Left cardiac atrium (tissue), 4 donors: Measurements from ENCODE around the gene RIPOR3. TPM values are rescaled to one million over a fixed set of nuclear protein-coding genes. Genes with fewer than 3 reads are reported as not detected.
"Not testable (repeated sequence)": the region's sequence is repeated elsewhere in the genome, so short reads cannot be mapped to it uniquely, and the experiment has no call there.

Experiments
- ATAC-seq, 2 donors: fragments of 200-7000 bp; cut with Tn5 transposase; one replicate each; pipeline ENCODE4 v1.9.1; 2020; ENCODE audit warnings: mild to moderate bottlenecking in 2 of 2, moderate library complexity in 2 of 2
- DNase-seq: peaks from one replicate; pipeline ENCODE4 v3.0.0-alpha.2; 2020
- intact Hi-C, 2 donors: fragments of 100-400 bp; cut with DNase I; formaldehyde crosslinking; loops; one replicate each; pipeline versions ENCODE4 v1.14.1 to v1.15.1; 2022 to 2023
- total RNA-seq, 2 donors: library from RNA; stranded (reverse); fragmentation: NEBNext Ultra II Directional; extraction: Animal tissue kit (Norgen Biotek cat#: 25700); gene quantifications; one replicate each; pipeline ENCODE4 v1.2.1, GENCODE V29; 2021
- donor health status: DM: no; HTN: yes; CAD: no.
- donor health status: DM: no; HTN: yes; CAD: no; lungs with severe emphysema.
- donor health status: DM: yes; HTN: yes; CAD: no.
- donor health status: Dilated cardiomyopathy.

The RIPOR3 gene
- total RNA-seq, 2 donors from 2014 or later = 3.3 to 6.7 TPM

GRCh38 chr20:50725724-50726005, 34.3 kb upstream of the RIPOR3 start:
- no peak for ATAC-seq
- intact Hi-C loops = no loop called here
- DNase-seq = no peak

GRCh38 chr20:50724851-50725723, 33.7 kb upstream of the RIPOR3 start:
- DNase-seq (peak; percentile 85), ATAC-seq (peak; percentile 78 to 96)
- intact Hi-C loops = no loop called here

GRCh38 chr20:50724112-50724725, 32.9 kb upstream of the RIPOR3 start:
- intact Hi-C loops = no loop called here
- DNase-seq = no peak
- no peak for ATAC-seq

GRCh38 chr20:50723672-50724071, 32.3 kb upstream of the RIPOR3 start:
- DNase-seq = no peak
- intact Hi-C loops = no loop called here
- ATAC-seq = no peak

- intact Hi-C loops = no loop called here
- DNase-seq = no peak
These were observed 31.2 kb upstream of the RIPOR3 start for GRCh38 chr20:50722424-50723155.

GRCh38 chr20:50721881-50722281, 30.5 kb upstream of the RIPOR3 start:
- peak; percentile 58 to 81 for ATAC-seq
- peak; percentile 64 for DNase-seq
- intact Hi-C loops = no loop called here

More at GRCh38 chr20:50722424-50723155, 31.2 kb upstream of the RIPOR3 start:
- no peak for ATAC-seq

- ATAC-seq = no peak
- DNase-seq = no peak
- intact Hi-C loops = no loop called here
These were observed 29.2 kb upstream of the RIPOR3 start for GRCh38 chr20:50720582-50720981.

GRCh38 chr20:50720026-50720425, 28.7 kb upstream of the RIPOR3 start:
- intact Hi-C loops = no loop called here
- ATAC-seq = no peak
- no peak for DNase-seq

- DNase-seq (no peak), ATAC-seq (no peak)
- intact Hi-C loops = loop anchor here in 1 of 2 donors (10.0 kb wide), 1 partner anchor 55 kb away; no protein-coding TSS in a partner anchor
These were observed 28.0 kb upstream of the RIPOR3 start for GRCh38 chr20:50719328-50719727.

- intact Hi-C loops = loop anchor here in 1 of 2 donors (10.0 kb wide), 1 partner anchor 53 kb away; no protein-coding TSS in a partner anchor
- no peak for DNase-seq
- ATAC-seq = peak in 1 of 2 donors; percentile 28
These were observed 26.8 kb upstream of the RIPOR3 start for GRCh38 chr20:50717974-50718761.

GRCh38 chr20:50717312-50717711, 26.0 kb upstream of the RIPOR3 start:
- no peak for ATAC-seq
- DNase-seq = no peak
- intact Hi-C loops = loop anchor here in 1 of 2 donors (10.0 kb wide), 1 partner anchor 53 kb away; no protein-coding TSS in a partner anchor

- intact Hi-C loops = loop anchor here in 1 of 2 donors (10.0 kb wide), 1 partner anchor 52 kb away; no protein-coding TSS in a partner anchor
- DNase-seq (no peak), ATAC-seq (no peak)
These were observed 25.2 kb upstream of the RIPOR3 start for GRCh38 chr20:50716518-50716917.

- ATAC-seq (no peak), DNase-seq (no peak)
- intact Hi-C loops = loop anchor here in 1 of 2 donors (10.0 kb wide), 1 partner anchor 51 kb away; no protein-coding TSS in a partner anchor
These were observed 24.4 kb upstream of the RIPOR3 start for GRCh38 chr20:50715694-50716093.

- not testable (repeated sequence) for ATAC-seq, DNase-seq
- intact Hi-C loops = loop anchor here in 1 of 2 donors (10.0 kb wide), 1 partner anchor 50 kb away; no protein-coding TSS in a partner anchor
These were observed 23.1 kb upstream of the RIPOR3 start for GRCh38 chr20:50714426-50714825.

- intact Hi-C loops = loop anchor here in 1 of 2 donors (10.0 kb wide), 1 partner anchor 49 kb away; no protein-coding TSS in a partner anchor
- ATAC-seq (peak; percentile 55 to 63), DNase-seq (no peak)
These were observed 22.3 kb upstream of the RIPOR3 start for GRCh38 chr20:50713657-50714101.

GRCh38 chr20:50712771-50713656, 21.7 kb upstream of the RIPOR3 start:
- ATAC-seq = peak in 1 of 2 donors; percentile 35
- intact Hi-C loops = loop anchor here in 1 of 2 donors (10.0 kb wide), 1 partner anchor 48 kb away; no protein-coding TSS in a partner anchor
- DNase-seq = no peak

GRCh38 chr20:50711113-50711825, 19.9 kb upstream of the RIPOR3 start:
- ATAC-seq = no peak
- DNase-seq = no peak
- intact Hi-C loops = loop anchor here in 1 of 2 donors (10.0 kb wide), 1 partner anchor 46 kb away; no protein-coding TSS in a partner anchor
